VCaP (cell line): ENCODE measurements around the gene KRT83.
"Not testable (repeated sequence)": the region's sequence is repeated elsewhere in the genome, so short reads cannot be mapped to it uniquely, and the experiment has no call there.

Source experiments
- H3K27ac ChIP-seq: fragments of 450-650 bp; 2 replicates; pipeline ENCODE4 v1.5.1; 2017
- TF ChIP-seq, protein P1 (sequence below): fragments of 450-650 bp; conservative IDR thresholded peaks from 2 replicates; pipeline ENCODE4 v1.5.1; 2017; ENCODE audit warnings: mild to moderate bottlenecking, moderate library complexity

KRT83 gene

DNA sequence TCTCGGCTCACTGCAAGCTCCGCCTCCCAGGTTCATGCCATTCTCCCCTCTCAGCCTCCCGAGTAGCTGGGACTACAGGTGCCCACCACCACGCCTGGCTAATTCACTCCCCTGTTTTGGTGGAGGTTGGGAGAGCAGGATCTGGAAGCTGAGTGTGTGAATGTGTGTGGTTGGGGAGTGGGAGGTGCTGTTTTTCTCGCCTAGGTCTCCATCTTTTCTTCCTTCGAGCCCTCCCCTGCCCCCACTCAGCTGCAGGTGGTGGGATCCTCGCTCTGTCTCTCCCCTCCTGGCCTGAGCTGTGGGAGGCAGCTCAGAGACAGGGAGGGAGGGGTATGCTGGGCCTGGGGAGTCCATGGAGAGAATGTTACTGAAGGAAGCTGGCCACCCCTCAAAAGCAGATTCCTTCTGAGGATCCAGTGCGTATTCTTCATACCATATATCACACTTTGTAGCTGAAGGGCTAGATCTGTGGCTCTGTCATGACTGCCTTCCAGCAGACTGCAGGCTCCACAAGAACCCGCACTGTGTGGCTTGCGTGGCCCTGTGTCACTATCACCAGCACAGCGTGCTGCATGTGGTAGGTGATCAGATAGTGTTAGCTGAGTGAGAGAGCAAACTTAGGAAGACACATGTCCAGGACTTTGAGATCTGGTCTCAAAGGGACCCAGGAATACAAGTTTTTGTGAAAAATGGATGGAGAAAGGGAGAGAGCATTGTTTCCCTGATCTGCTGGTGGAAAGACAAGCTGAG is 2.8 kb downstream of the KRT83 start:
- TF ChIP-seq, protein P1, sequence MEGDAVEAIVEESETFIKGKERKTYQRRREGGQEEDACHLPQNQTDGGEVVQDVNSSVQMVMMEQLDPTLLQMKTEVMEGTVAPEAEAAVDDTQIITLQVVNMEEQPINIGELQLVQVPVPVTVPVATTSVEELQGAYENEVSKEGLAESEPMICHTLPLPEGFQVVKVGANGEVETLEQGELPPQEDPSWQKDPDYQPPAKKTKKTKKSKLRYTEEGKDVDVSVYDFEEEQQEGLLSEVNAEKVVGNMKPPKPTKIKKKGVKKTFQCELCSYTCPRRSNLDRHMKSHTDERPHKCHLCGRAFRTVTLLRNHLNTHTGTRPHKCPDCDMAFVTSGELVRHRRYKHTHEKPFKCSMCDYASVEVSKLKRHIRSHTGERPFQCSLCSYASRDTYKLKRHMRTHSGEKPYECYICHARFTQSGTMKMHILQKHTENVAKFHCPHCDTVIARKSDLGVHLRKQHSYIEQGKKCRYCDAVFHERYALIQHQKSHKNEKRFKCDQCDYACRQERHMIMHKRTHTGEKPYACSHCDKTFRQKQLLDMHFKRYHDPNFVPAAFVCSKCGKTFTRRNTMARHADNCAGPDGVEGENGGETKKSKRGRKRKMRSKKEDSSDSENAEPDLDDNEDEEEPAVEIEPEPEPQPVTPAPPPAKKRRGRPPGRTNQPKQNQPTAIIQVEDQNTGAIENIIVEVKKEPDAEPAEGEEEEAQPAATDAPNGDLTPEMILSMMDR: no peak

DNA sequence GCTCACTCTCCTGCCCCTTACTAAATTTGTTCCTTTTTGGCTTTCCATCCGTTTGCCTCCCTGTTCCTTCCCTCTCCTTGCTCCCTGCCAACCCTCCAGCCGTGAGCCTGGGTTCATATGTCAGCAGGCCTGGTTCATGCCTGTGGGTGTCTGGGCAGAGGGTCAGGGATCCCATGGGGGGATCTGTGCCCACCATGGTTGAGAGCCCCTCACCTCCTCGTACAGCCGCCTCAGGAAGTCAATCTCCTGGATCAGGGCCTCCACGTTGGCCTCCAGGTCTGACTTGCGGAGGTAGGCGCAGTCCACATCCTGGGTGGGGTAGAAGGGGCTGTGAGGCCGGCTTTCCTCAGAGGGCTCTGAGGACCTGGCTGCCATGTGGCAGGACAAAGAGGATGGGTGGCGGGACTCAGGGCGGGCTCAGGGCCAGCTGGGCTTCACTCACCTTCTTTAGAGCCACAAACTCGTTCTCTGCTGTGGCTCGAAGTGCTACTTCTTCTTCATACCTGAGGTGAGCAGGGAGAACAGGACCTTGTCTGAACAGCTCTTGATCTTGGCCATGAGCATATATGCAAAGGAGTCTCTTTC is 3.6 kb downstream of the KRT83 start:
- TF ChIP-seq, protein P1: no peak
- no peak overlapping the region for H3K27ac ChIP-seq

More for the DNA sequence above, 2.8 kb downstream of the KRT83 start:
- H3K27ac ChIP-seq: no peak overlapping the region

DNA sequence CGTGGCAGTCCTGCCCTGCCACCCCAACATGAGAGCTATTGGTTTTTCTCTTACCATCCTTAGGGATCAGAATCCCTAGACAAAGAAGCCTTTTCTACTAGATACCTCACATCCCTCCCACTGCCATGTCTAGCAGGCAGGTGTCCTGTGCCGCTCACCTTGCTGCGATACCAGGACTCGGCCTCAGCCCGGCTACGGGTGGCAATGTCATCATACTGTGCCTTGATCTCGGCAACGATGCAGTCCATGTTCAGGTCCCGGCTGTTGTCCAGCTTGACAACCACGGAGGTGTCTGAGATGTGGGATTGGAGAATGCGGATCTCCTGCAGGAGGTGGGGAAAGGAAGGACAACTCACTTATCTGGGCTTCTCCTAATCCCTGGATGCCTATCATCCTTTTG is 4.5 kb downstream of the KRT83 start:
- H3K27ac ChIP-seq: no peak overlapping the region
- TF ChIP-seq, protein P1: no peak

DNA sequence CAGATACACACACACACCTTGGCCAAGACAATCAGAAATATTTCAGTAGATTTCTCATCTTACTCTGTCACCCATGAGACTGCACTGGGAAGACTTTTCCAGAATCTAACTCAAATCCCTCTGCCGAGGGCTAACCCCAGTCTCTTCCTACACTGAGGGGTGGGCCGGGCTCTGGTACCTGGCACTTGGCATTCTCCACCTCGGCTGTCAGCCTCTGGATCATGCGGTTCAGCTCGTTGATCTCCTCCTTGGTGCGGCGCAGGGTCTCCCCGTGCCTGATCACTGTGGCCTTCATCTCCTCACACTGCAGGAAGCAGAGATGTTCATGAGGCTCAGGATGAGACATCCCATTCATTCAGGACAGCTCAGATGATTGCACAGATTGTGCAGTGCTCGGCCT is 4.9 kb downstream of the KRT83 start:
- H3K27ac ChIP-seq: no peak overlapping the region

DNA sequence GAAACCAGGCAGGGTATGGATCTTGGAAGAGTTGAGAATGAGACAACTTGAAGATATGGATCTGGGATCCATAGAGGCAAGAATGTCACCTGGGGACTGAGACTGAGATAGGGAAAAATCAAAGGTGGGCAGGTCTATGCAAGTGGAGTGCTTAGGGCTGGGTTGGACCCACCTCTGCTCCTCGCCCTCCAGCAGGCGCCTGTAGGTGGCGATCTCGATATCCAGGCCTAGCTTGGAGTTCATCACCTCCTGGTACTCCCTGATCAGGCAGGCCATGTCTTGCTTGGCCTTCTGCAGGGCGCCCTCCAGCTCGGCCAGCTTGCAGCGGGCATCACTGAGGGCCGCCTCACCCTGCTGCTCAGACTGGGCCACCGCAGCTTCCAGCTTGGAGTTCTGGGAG is 5.5 kb downstream of the KRT83 start:
- H3K27ac ChIP-seq: not testable (repeated sequence)
- TF ChIP-seq, protein P1: peak; percentile 28

More for the DNA sequence above, 4.9 kb downstream of the KRT83 start:
- TF ChIP-seq, protein P1: no peak

DNA sequence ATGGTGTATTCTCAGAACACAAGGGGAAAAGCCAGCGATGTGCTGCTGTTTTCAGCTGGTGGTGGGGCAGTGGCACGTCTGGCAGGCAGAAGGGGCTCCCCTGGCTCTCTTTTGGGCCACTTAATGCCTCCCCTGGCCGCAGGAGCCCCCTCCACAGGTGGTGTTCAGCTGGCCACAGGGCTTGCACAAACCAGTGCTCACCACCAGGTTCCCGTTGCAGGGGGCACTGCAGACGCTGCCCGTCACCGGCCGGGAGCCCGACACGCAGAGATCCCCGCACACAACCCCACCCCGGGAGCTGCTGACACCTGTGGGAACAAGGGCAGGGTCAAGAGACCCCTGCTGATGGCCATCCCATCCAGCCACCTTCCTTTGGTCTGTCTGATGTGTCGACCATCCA is 6.7 kb downstream of the KRT83 start:
- TF ChIP-seq, protein P1: no peak
- H3K27ac ChIP-seq: no peak overlapping the region

DNA sequence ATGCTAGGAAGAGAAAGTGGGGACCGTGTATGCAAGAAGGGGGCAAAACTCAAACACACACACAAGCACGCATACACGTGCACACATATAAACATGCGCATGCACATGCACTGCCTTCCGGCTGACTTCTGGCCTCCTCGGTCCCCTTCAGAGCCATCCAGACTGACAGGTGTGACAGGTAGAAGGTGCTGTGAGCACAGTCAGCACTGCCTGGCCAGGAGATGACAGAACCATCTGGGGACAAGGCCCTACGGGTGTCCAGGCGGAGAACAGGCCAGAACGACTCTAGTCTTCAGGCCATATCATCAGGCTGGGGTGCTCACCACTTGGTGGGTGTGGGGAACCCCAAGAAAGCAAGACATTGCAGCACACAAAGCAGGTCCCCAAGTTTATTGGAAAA is 7.3 kb downstream of the KRT83 start:
- TF ChIP-seq, protein P1: no peak
- no peak overlapping the region for H3K27ac ChIP-seq
